Activated CD4-positive, alpha-beta T cell treated with anti-CD3 and anti-CD28 coated beads for 36 hours (primary cell): ENCODE data around the gene EOGT. TPM values are rescaled to one million over a fixed set of nuclear protein-coding genes. Genes with fewer than 3 reads are reported as not detected.

ENCODE experiments used
- ATAC-seq: fragments of 200-7000 bp; cut with Tn5 transposase; one replicate; pipeline ENCODE4 v1.10.0; 2021; ENCODE audit warnings: mild to moderate bottlenecking, moderate library complexity
- CTCF ChIA-PET: fragments of 350-600 bp; sonication (Branson Sonifier 250); formaldehyde crosslinking; loops from one replicate; lab custom pipeline; 2021; ENCODE audit warnings: antibody characterized with exemption; lab: Charles Lee
- POLR2A ChIA-PET: fragments of 350-600 bp; sonication (Branson Sonifier 250); formaldehyde crosslinking; loops from one replicate; lab custom pipeline; 2021; ENCODE audit warnings: antibody characterized with exemption, inconsistent platforms; lab: Charles Lee
- DNase-seq: peaks from one replicate; pipeline ENCODE4 v3.0.0-alpha.2; 2020
- H3K27ac Mint-ChIP-seq: one replicate; pipeline ENCODE4 v1.8.0; 2021; ENCODE audit warnings: mixed read lengths
- H3K27me3 Mint-ChIP-seq: one replicate; pipeline ENCODE4 v1.8.0; 2021; ENCODE audit warnings: mixed read lengths
- H3K36me3 Mint-ChIP-seq: one replicate; pipeline ENCODE4 v1.8.0; 2021; ENCODE audit warnings: low read depth, mixed read lengths
- H3K4me1 Mint-ChIP-seq: one replicate; pipeline ENCODE4 v1.8.0; 2021; ENCODE audit warnings: mixed read lengths
- H3K4me3 Mint-ChIP-seq: one replicate; pipeline ENCODE4 v1.8.0; 2021; ENCODE audit warnings: mild to moderate bottlenecking, moderate library complexity, mixed read lengths
- H3K9me3 Mint-ChIP-seq: one replicate; pipeline ENCODE4 v1.8.0; 2021; ENCODE audit warnings: low read depth, mixed read lengths
- intact Hi-C, 2 experiments: fragments of 100-400 bp; cut with DNase I in 1 of 2; cut with micrococcal nuclease in 1 of 2; formaldehyde crosslinking; loops; one replicate each; pipeline versions ENCODE4 v1.14.2 to v1.15.1; 2022 to 2024; cut with DNase I, micrococcal nuclease
- total RNA-seq, 2 experiments: library from RNA; stranded (reverse); gene quantifications; one replicate each; pipeline ENCODE4 v1.2.3, GENCODE V29; 2021

The EOGT gene
- total RNA-seq: 1 to 10 TPM; 6.0 to 8.4 TPM

DNA sequence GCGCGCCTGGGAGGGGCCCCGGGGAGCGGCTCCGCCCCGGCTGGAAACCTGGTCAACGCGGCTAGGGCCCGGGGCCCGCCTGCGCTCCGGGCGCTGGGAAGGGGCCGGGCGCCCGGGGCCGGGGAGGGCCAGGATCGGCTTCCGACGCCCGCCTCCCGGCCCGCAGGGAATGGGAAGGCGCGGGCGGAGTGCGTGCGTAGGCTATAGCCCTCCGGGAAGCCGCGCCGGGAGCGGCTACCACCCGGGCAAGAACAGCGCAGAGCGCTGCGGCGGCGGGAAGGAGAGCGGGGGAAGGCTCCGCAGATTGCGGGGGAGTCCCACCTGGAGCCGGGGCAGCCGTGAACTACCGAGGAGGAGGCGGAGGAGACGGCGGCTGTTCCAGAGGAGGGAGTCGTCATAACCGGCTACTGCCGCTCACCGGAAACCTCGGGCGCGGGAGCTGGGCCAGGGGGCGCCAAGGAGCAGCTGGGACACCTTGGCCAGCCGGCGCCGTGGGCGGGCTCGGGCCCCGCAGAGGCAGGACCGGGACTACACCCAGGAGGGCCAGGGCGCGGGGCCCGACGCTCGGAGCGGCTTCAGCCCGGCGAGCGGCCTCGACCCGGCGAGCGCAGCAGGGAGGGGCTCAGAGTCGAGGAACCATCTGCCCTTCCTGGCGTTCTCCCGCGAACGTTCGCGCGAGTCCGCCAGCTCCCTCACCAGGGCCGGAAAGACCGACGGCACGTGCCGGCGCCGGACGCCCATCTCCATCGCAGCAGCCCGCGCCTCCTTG lies at the start of gene EOGT:
EOGT (minus strand) TSS at position 432 of the 769 bp plus-strand sequence. CDS start 3,838 bp downstream, outside the sequence.
- intact Hi-C loops: loop anchor here (1.0 to 5.0 kb wide), 5 partner anchors 39 to 294 kb away; partner anchors contain the start of genes TMF1 (in 1 of the 2) and UBA3 (in 1 of the 2)
- ChIA-PET POLR2A (interaction anchor here (0.6 to 0.8 kb wide), 2 partner anchors 12 to 1358 kb away, joined by 3 to 4 read pairs; no protein-coding TSS in a partner anchor), CTCF (interaction anchor here (0.8 to 1.3 kb wide), 4 partner anchors 8 to 279 kb away, joined by 3 to 6 read pairs (median 3); no protein-coding TSS in a partner anchor)
- Mint-ChIP-seq H3K9me3 (no peaks in the 10 kb centered on the region), H3K4me1 (peaks cover 24% of the 10 kb centered on the region), H3K36me3 (peaks cover 21% of the 10 kb centered on the region), H3K27me3 (no peaks in the 10 kb centered on the region), H3K27ac (peak within 1 kb of the TSS; percentile 82), H3K4me3 (peak within 1 kb of the TSS; percentile 77)
- ATAC-seq: peak; percentile 85
- DNase-seq: peak; percentile 88

DNA sequence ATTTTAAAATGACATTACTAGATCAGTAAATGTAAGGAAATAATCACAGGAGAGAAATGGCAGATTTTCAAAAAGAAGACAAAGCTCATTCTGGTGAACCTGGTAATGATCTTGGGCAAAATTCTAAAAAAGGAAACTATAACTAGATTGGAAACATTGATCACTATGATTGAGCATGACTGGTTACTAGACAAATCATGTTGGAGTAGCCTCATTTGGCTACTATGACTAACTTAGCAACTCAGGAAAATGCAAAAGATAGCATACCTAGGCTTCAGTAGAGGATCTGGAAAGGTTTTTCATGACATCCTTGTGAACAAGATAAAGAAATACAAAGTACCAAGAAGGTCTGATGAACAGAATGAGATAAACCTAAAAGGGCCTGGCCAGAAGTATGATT lies 46.2 kb upstream of the EOGT start:
- ATAC-seq (peak; percentile 78), DNase-seq (no peak)
- Mint-ChIP-seq H3K9me3 (peaks cover 3% of the 10 kb centered on the region), H3K27me3 (no peaks in the 10 kb centered on the region), H3K27ac (peak overlapping the region; percentile 76), H3K4me3 (no peak overlapping the region), H3K4me1 (peaks cover 35% of the 10 kb centered on the region), H3K36me3 (peaks cover 53% of the 10 kb centered on the region)
- intact Hi-C loops: no loop called here
- POLR2A ChIA-PET: no interaction called here
- CTCF ChIA-PET: interaction anchor here (0.6 to 1.0 kb wide), 3 partner anchors 9 to 21 kb away, joined by 3 to 5 read pairs (median 3); no protein-coding TSS in a partner anchor

DNA sequence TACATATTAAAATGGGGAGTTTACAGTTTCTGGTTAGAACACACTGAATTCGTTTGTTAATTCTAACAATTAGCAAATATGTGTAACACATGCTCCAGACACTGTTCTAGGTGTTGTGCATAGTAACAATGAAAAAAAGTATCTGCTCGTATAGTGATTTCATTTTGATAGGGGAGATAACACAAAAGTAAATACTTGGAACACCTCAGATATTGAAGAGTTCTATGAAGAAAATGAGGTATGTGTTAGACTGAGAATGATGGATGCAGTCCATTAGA lies 45.4 kb upstream of the EOGT start:
- Mint-ChIP-seq H3K27ac (peak overlapping the region; percentile 76), H3K27me3 (no peaks in the 10 kb centered on the region), H3K9me3 (peaks cover 3% of the 10 kb centered on the region), H3K4me3 (no peak overlapping the region), H3K36me3 (peaks cover 55% of the 10 kb centered on the region), H3K4me1 (peaks cover 28% of the 10 kb centered on the region)
- CTCF ChIA-PET: interaction anchor here (0.7 to 1.1 kb wide), 3 partner anchors 11 to 54 kb away, joined by 3 to 6 read pairs (median 3); no protein-coding TSS in a partner anchor
- intact Hi-C loops: no loop called here
- peak; percentile 13 for ATAC-seq
- no peak for DNase-seq
- POLR2A ChIA-PET: no interaction called here

DNA sequence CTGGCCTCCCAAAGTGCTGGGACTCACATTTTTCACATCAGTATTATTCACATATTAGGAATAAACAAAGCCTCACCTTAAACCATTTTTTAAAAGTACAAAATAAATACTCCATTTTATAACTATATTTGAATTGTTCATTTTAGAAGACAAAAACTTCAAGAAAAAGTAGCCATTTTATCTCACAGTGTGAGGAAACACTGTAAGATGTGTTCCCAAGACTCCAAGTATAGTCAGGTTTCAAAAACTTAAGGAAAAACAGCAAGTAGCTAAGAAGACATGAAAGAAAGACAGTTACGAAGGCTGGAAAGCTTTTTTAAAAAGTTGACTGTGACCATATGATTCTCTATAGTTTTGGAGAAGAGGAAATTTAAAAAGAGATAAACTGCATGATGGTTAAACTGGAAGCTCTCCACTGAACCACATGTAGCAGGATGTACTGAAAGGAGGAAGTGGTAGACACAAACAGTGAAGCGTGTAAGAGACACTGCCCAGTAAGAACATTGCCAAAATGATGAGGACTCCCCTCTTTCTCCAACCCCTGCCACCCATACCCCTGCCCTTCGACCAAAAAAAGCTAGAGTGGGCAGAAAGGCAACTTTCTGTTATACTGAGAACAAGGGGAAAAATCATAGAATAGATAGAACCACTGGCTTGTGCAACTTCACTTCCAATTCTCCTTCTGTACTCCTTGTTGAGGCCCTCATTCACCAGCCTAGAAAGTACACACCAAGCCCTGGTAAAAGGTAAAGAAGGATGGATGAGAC lies 44.9 kb upstream of the EOGT start:
- ATAC-seq: peak; percentile 79
- peaks cover 3% of the 10 kb centered on the region for H3K9me3 Mint-ChIP-seq
- H3K27me3 Mint-ChIP-seq: no peaks in the 10 kb centered on the region
- peaks cover 24% of the 10 kb centered on the region for H3K4me1 Mint-ChIP-seq
- peaks cover 55% of the 10 kb centered on the region for H3K36me3 Mint-ChIP-seq
- CTCF ChIA-PET: interaction anchor here (0.7 to 1.2 kb wide), 4 partner anchors 11 to 55 kb away, joined by 3 to 6 read pairs (median 3); no protein-coding TSS in a partner anchor
- intact Hi-C loops: no loop called here
- H3K4me3 Mint-ChIP-seq: no peak overlapping the region
- POLR2A ChIA-PET: interaction anchor here (0.7 kb wide), 1 partner anchor 8 kb away, joined by 4 read pairs; no protein-coding TSS in a partner anchor
- DNase-seq: no peak
- H3K27ac Mint-ChIP-seq: peak overlapping the region; percentile 76

DNA sequence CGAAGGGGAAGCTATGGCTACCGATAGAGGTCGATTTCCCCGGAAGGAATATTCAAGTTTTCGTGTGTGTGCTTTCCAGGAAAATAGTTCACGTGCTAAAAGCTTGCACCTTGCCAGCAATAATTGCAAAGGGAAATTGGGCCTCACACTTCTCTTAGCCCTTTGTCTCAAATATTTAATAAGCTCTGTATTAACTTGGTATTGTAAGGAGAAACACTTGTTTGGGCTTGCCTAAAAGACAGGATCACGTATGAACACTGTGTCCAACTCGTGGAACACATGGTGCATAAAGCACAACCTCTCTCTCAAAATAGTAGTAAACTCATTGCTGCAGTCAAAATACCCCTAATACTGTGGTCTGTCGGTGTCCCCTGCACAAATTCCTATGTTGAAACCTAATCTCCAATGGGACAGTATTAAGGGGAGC lies 39.0 kb upstream of the EOGT start:
- intact Hi-C loops: loop anchor here (1.0 kb wide), 4 partner anchors 19 to 39 kb away; partner anchors contain the start of genes ARL6IP5 (in 2 of the 2), UBA3 (in 2 of the 2) and EOGT (in 1 of the 2)
- peaks cover 39% of the 10 kb centered on the region for H3K36me3 Mint-ChIP-seq
- H3K4me1 Mint-ChIP-seq: peaks cover 38% of the 10 kb centered on the region
- H3K27ac Mint-ChIP-seq: peak overlapping the region; percentile 98
- POLR2A ChIA-PET: interaction anchor here (0.6 to 1.5 kb wide), 4 partner anchors 8 to 32 kb away, joined by 4 to 7 read pairs (median 5); partner anchors contain the start of gene ARL6IP5
- peak; percentile 5 for ATAC-seq
- peak overlapping the region; percentile 99 for H3K4me3 Mint-ChIP-seq
- no peaks in the 10 kb centered on the region for H3K27me3 Mint-ChIP-seq
- CTCF ChIA-PET: interaction anchor here (1.1 to 4.5 kb wide), 9 partner anchors 12 to 68 kb away, joined by 3 to 25 read pairs (median 5); no protein-coding TSS in a partner anchor
- no peak for DNase-seq
- H3K9me3 Mint-ChIP-seq: no peaks in the 10 kb centered on the region

DNA sequence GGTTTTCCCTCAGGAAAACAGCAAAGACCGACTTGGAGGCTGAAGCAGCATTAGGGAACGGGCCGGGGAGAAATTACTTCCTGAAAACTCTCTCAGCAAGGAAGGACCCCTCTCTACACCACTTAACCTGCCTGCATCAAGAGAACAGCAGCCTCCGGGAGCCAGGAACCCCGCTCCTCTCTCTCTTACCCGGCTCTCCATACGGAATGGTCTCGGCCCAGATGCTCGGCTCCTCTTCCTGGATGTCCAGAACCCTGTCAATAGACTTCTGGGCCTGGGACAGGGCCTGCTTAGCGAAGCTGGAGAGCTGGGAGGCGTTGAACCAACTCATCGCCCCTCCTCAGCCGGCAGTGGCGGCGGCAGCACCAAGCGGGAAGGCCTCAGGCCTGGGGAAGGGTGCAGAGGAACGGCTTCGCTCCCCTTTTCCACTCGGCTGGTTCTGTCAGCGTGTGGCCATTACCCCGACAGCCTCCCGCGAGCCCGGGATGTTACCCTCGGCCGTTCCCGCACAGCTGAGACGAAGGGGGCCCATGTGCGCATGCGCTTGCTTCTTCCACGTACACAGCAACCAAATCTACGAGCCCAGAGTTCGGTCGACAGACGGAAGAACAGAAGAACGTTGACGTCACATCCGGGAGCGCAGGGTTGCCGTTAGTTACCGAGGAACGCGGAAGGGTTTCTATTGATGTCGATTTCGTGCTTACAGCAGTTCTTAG lies 38.4 kb upstream of the EOGT start, which contains the start of gene TMF1:
TMF1 (minus strand) TSS at position 578 of the 716 bp plus-strand sequence; CDS start at position 331, 247 bp downstream.
- H3K9me3 Mint-ChIP-seq: no peaks in the 10 kb centered on the region
- ATAC-seq (peak; percentile 95), DNase-seq (peak; percentile 99)
- ChIA-PET POLR2A (interaction anchor here (0.6 to 1.5 kb wide), 4 partner anchors 9 to 33 kb away, joined by 4 to 7 read pairs (median 5); partner anchors contain the start of gene ARL6IP5), CTCF (interaction anchor here (1.0 to 4.5 kb wide), 11 partner anchors 9 to 69 kb away, joined by 3 to 25 read pairs (median 4); no protein-coding TSS in a partner anchor)
- peaks cover 40% of the 10 kb centered on the region for H3K4me1 Mint-ChIP-seq
- H3K27me3 Mint-ChIP-seq: no peaks in the 10 kb centered on the region
- H3K36me3 Mint-ChIP-seq: peaks cover 39% of the 10 kb centered on the region
- peak within 1 kb of the TSS; percentile 98 for H3K27ac Mint-ChIP-seq
- intact Hi-C loops: loop anchor here (1.0 kb wide), 4 partner anchors 19 to 39 kb away; partner anchors contain the start of genes ARL6IP5 (in 2 of the 2), UBA3 (in 2 of the 2) and EOGT (in 1 of the 2)
- peak within 1 kb of the TSS; percentile 99 for H3K4me3 Mint-ChIP-seq

DNA sequence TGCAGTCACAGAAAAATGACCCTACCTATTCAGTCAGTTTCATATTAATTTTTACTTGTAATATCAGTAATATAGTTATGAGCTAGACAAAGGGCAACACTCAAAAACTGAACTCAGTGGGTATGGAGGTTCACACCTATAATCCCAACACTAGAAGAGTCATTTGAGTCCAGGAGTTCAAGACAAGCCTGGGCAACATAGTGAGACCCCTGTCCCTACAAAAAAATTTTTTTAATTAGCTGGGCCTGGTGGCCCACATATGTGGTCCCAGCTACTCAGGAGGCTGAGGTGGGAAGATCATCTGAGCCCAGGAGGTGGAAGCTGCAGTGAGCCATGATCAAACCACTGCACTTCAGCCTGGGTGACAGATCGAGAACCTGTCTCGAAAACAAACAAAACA lies 35.5 kb upstream of the EOGT start:
- no peaks in the 10 kb centered on the region for H3K27me3 Mint-ChIP-seq
- DNase-seq: no peak
- peak overlapping the region; percentile 21 for H3K4me3 Mint-ChIP-seq
- ATAC-seq: no peak
- ChIA-PET POLR2A (no interaction called here), CTCF (interaction anchor here (0.6 to 1.4 kb wide), 2 partner anchors 11 to 188 kb away, joined by 3 to 5 read pairs; no protein-coding TSS in a partner anchor)
- intact Hi-C loops: no loop called here
- no peak overlapping the region for H3K27ac Mint-ChIP-seq
- H3K9me3 Mint-ChIP-seq: no peaks in the 10 kb centered on the region
- H3K36me3 Mint-ChIP-seq: peaks cover 36% of the 10 kb centered on the region
- H3K4me1 Mint-ChIP-seq: peaks cover 48% of the 10 kb centered on the region

DNA sequence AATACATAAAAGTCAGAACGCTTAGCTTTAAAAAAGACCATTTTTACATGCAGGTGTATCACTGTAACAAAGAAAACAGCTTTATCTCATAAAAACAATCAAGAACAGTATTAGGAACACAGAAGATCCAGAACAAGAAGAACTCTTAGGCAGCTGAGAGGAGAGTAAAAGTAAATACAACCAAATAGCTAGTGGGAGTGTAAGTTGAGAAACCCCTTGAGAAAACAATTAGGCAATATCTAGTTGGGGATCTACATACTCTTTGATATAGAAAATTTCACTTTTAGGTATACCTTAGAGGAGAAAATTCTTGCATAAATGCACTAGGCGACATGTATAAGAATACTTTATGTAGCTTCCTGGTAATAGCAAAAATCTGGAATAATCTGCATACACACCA lies 31.1 kb upstream of the EOGT start:
- Mint-ChIP-seq H3K9me3 (no peaks in the 10 kb centered on the region), H3K4me3 (no peak overlapping the region), H3K36me3 (peaks cover 40% of the 10 kb centered on the region), H3K4me1 (peaks cover 34% of the 10 kb centered on the region), H3K27ac (no peak overlapping the region), H3K27me3 (no peaks in the 10 kb centered on the region)
- ChIA-PET CTCF (interaction anchor here (0.6 to 1.5 kb wide), 2 partner anchors 9 to 43 kb away, joined by 4 to 5 read pairs; no protein-coding TSS in a partner anchor), POLR2A (no interaction called here)
- no peak for ATAC-seq
- intact Hi-C loops: no loop called here
- DNase-seq: no peak

DNA sequence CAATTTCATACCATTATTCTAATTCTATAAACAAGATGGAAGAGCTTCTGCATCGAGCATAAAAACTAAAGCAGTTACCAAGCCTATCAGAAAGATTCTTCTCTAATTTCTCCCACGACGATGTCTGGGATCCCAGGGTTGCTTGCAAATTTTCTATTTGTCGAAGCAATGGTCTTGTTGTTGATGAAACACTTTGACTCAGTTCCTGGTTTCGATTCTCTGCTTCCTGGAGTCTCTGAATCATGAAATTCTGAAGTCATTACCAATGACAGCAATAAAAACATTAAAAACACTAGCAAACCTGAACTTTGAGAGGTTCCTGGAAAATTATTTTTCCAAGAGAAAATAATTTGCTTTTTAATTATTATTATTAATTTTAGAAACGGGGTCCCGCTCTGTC lies 20.0 kb upstream of the EOGT start:
- CTCF ChIA-PET: no interaction called here
- DNase-seq (peak; percentile 28), ATAC-seq (peak; percentile 80)
- no peak overlapping the region for H3K27ac Mint-ChIP-seq
- intact Hi-C loops: loop anchor here in 1 of 2 experiments (1.0 kb wide), 3 partner anchors 10 to 49 kb away; partner anchors contain the start of gene TMF1
- H3K9me3 Mint-ChIP-seq: no peaks in the 10 kb centered on the region
- H3K4me1 Mint-ChIP-seq: peaks cover 15% of the 10 kb centered on the region
- POLR2A ChIA-PET: interaction anchor here (0.8 kb wide), 1 partner anchor 35 kb away, joined by 3 read pairs; no protein-coding TSS in a partner anchor
- peaks cover 57% of the 10 kb centered on the region for H3K36me3 Mint-ChIP-seq
- H3K27me3 Mint-ChIP-seq: no peaks in the 10 kb centered on the region
- no peak overlapping the region for H3K4me3 Mint-ChIP-seq

DNA sequence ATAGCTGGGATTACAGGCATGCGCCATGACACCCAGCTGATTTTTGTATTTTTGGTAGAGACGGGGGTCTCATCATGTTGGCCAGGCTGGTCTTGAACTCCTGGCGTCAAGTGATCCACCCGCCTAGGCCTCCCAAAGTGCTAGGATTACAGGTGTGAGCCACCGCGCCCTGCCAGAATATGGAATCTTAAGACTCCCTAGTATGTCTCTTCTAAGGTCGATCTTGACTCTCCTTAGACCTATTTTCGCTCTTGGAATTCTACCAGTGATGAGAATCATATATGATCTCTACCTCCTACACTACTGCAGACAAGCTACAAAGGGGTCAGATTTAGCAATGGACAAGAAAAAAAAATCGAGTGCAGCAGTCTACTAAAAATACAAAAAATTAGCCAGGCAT lies 19.3 kb upstream of the EOGT start:
- Mint-ChIP-seq H3K4me3 (no peak overlapping the region), H3K27ac (peak overlapping the region; percentile 85), H3K36me3 (peaks cover 61% of the 10 kb centered on the region), H3K27me3 (no peaks in the 10 kb centered on the region), H3K4me1 (peaks cover 15% of the 10 kb centered on the region), H3K9me3 (no peaks in the 10 kb centered on the region)
- POLR2A ChIA-PET: interaction anchor here (0.8 kb wide), 1 partner anchor 36 kb away, joined by 3 read pairs; no protein-coding TSS in a partner anchor
- intact Hi-C loops: loop anchor here in 1 of 2 experiments (1.0 kb wide), 3 partner anchors 11 to 50 kb away; partner anchors contain the start of gene TMF1
- DNase-seq: no peak
- CTCF ChIA-PET: interaction anchor here (1.1 kb wide), 1 partner anchor 54 kb away, joined by 4 read pairs; no protein-coding TSS in a partner anchor
- ATAC-seq: no peak
